HCT116 (cell line): ENCODE measurements around the gene CDC42BPB.

Experiments
- CBX3 ChIP-seq: IDR thresholded peaks from 2 replicates; pipeline ENCODE4 v1.6.1; 2012; ENCODE audit warnings: low read depth
- CTCF ChIP-seq, 3 experiments: fragments of 200-600 bp in 1 of 3; sonication (generic) in 1 of 3; IDR thresholded peaks in 2 of 3; conservative IDR thresholded peaks in 1 of 3; 2 replicates each; pipeline ENCODE4 v1.5.1; 2012 to 2017; ENCODE audit warnings: low read depth in 2 of 3, low read length in 2 of 3, antibody characterized with exemption in 1 of 3, borderline replicate concordance in 1 of 3, control low read depth in 1 of 3, mild to moderate bottlenecking in 1 of 3, mixed read lengths in 1 of 3, mixed run types in 1 of 3, moderate library complexity in 1 of 3; ENCODE audit not compliant: insufficient read depth in 1 of 3
- ELF1 ChIP-seq: IDR thresholded peaks from 2 replicates; pipeline ENCODE4 v1.6.1; 2012; ENCODE audit warnings: low read depth, borderline replicate concordance
- EZH2phosphoT487 ChIP-seq: fragments of 200-600 bp; IDR thresholded peaks from 2 replicates; pipeline ENCODE4 v1.6.1; 2018; ENCODE audit warnings: antibody characterized with exemption, borderline replicate concordance
- FOSL1 ChIP-seq: IDR thresholded peaks from 2 replicates; pipeline ENCODE4 v1.6.1; 2012; ENCODE audit warnings: low read depth
- JUND ChIP-seq: IDR thresholded peaks from 2 replicates; pipeline ENCODE4 v1.6.1; 2012
- MAX ChIP-seq: IDR thresholded peaks from 2 replicates; pipeline ENCODE4 v1.6.1; 2012
- POLR2A ChIP-seq: IDR thresholded peaks from 2 replicates; pipeline ENCODE4 v1.7.0; 2011; ENCODE audit warnings: borderline replicate concordance; ENCODE audit not compliant: insufficient read depth, insufficient read length; ENCODE audit errors: extremely low read depth
- REST ChIP-seq: IDR thresholded peaks from 2 replicates; pipeline ENCODE4 v1.6.1; 2012; ENCODE audit warnings: low read depth
- TCF7L2 ChIP-seq: IDR thresholded peaks from 2 replicates; pipeline ENCODE4 v1.7.0; 2011; ENCODE audit warnings: borderline replicate concordance, inconsistent platforms; ENCODE audit not compliant: insufficient read depth, insufficient read length; ENCODE audit errors: extremely low read depth
- YY1 ChIP-seq: IDR thresholded peaks from 2 replicates; pipeline ENCODE4 v1.6.1; 2011; ENCODE audit warnings: low read length, low read depth, moderate library complexity, mild to moderate bottlenecking; ENCODE audit not compliant: insufficient replicate concordance; ENCODE audit errors: extremely low read depth
- ZFX ChIP-seq: fragments of 450-650 bp; IDR thresholded peaks from 2 replicates; pipeline ENCODE4 v1.6.1; 2017
- TF ChIP-seq, protein P1 (sequence below): IDR thresholded peaks from 2 replicates; pipeline ENCODE4 v1.6.1; 2012

DNA sequence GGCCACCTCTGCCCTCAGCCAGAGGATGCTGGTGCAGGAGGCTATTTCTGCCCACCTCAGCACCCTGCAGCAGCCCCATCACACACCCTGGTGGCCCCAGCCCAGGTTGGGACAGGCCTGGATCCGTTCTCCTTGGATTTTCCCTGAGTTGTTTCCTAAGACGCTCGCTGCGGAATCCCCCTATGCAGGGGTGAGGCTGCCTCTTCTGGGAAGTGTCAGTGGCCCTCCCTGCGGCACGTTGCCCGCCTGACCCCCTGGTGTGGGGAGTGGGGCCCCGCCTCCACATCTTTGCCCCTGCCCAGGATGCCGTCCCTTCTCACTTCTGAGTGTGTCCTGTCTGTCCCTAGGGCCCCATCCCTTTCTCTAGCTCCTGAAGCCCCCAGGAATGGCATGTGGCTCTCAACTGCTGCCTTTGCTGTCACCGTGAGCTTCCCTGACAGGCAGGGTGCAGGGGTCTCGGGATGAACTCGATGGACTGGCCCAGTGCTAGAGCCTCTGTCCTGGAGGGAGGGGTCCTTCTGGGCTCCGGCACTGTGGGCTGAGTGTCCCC, 36.6 kb upstream of the CDC42BPB start:
- TF ChIP-seq, protein P1, sequence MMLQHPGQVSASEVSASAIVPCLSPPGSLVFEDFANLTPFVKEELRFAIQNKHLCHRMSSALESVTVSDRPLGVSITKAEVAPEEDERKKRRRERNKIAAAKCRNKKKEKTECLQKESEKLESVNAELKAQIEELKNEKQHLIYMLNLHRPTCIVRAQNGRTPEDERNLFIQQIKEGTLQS = no peak
- TF ChIP-seq POLR2A (no peak), JUND (no peak), MAX (no peak), CTCF (IDR thresholded peaks at IDR 0.05 in 2 of 3, conservative IDR thresholded peaks at IDR 0.05 in 1 of 3; ENCODE audit: borderline replicate concordance in 1 of 3, insufficient read depth in 1 of 3, low read depth in 2 of 3, low read length in 2 of 3) (no peak), REST (no peak), EZH2phosphoT487 (no peak), TCF7L2 (no peak), ZFX (no peak), YY1 (no peak), CBX3 (no peak), FOSL1 (no peak), ELF1 (no peak)
